Activated CD4-positive, alpha-beta T cell treated with anti-CD3 and anti-CD28 coated beads, Interleukin-2, amount 10 ng/mL, durations not matched to agents 24 days and 14 days (primary cell): ENCODE data around the gene DNASE2B. TPM values are rescaled to one million over a fixed set of nuclear protein-coding genes. Genes with fewer than 3 reads are reported as not detected.

Experiments
- DNase-seq: peaks from one replicate; pipeline ENCODE4 v3.0.0; 2022
- H3K27ac Mint-ChIP-seq: one replicate; pipeline ENCODE4 v1.8.0; 2022; ENCODE audit warnings: mild to moderate bottlenecking, mixed read lengths
- H3K27me3 Mint-ChIP-seq: one replicate; pipeline ENCODE4 v1.8.0; 2022; ENCODE audit warnings: mixed read lengths
- H3K36me3 Mint-ChIP-seq: one replicate; pipeline ENCODE4 v1.8.0; 2022; ENCODE audit warnings: low read depth, mild to moderate bottlenecking, mixed read lengths
- H3K4me1 Mint-ChIP-seq: one replicate; pipeline ENCODE4 v1.8.0; 2021; ENCODE audit warnings: mixed read lengths
- H3K4me3 Mint-ChIP-seq: one replicate; pipeline ENCODE4 v1.8.0; 2022; ENCODE audit warnings: mild to moderate bottlenecking, moderate library complexity, mixed read lengths
- H3K9me3 Mint-ChIP-seq: one replicate; pipeline ENCODE4 v1.8.0; 2021; ENCODE audit warnings: mixed read lengths
- intact Hi-C: fragments of 100-400 bp; cut with micrococcal nuclease; formaldehyde crosslinking; loops from one replicate; pipeline ENCODE4 v1.15.1; 2023
- total RNA-seq: library from RNA; stranded (reverse); gene quantifications from 2 replicates; pipeline ENCODE4 v1.2.3, GENCODE V29; 2022

DNASE2B gene, protein sequence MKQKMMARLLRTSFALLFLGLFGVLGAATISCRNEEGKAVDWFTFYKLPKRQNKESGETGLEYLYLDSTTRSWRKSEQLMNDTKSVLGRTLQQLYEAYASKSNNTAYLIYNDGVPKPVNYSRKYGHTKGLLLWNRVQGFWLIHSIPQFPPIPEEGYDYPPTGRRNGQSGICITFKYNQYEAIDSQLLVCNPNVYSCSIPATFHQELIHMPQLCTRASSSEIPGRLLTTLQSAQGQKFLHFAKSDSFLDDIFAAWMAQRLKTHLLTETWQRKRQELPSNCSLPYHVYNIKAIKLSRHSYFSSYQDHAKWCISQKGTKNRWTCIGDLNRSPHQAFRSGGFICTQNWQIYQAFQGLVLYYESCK
- total RNA-seq = not detected in 2 replicates

DNA sequence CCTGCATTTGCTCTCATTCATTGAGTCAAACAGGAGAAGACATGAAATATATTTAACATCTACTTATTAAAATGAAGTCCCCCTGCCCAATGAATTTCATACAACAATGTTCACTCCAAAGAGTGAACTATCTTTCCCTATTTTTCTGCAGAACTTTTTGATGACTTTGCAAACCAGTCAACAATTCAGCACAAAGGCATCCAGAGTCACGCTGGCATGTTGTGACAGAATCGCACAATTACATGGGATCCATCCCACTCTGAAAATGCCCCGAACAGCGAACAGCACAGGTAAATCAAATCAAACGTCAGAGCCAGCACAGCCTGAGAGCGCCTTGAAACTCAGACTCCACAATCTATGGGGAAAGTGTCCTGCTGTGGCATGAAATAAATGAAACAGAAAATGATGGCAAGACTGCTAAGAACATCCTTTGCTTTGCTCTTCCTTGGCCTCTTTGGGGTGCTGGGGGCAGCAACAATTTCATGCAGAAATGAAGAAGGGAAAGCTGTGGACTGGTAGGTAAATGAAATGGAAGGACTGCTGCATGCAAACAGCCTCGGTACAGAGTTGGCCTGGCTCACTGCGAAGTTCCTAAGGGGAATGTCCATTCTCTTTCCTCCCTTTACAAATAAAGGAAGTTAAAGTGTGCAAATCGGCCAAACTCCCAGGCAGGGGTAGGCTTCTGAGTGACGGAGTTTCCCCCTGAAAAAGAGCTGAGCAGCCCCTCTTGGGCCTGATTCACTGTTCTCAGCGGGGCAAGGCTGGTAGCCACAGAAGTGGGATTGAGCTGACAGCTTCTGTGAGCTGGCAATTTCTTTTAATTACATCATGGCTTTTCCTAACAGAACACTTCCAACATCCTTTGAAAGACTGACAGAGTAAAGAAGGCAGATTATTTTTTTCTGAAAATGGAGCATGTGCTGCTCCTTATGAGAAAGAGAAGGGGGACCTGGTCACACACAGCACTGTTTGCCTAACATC lies at the start of gene DNASE2B:
Gene DNASE2B, plus strand, starts transcription at position 310 of the 981 bp plus-strand sequence. Its CDS starts 81 bp downstream, at position 391.
- H3K27ac Mint-ChIP-seq = no peak within 1 kb of the TSS
- H3K4me1 Mint-ChIP-seq = no peaks in the 10 kb centered on the region
- intact Hi-C loops = no loop called here

DNA sequence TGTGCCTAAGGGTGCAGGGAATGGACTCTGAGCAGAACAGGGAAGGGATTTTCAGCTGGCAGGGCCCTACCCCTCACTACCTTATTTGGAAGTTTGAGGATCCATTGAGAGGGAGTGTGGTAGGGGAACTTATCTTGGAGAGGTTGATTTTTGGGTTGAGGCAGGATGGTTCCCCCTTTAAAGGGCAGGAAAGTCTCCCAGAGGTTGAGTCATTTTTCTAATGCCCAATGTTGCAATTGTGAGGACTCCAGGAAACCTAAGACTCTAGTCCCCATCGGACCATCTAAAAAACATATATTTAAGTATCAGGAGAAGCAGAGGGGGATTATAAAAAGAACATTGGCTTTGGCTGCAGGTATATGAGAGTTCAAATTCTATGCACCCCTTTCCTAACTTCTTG lies 49.5 kb upstream of the DNASE2B start:
- peaks cover 2% of the 10 kb centered on the region for H3K27me3 Mint-ChIP-seq
- no peaks in the 10 kb centered on the region for H3K36me3 Mint-ChIP-seq
- H3K4me1 Mint-ChIP-seq = no peaks in the 10 kb centered on the region
- no peak overlapping the region for H3K4me3 Mint-ChIP-seq
- no peak overlapping the region for H3K27ac Mint-ChIP-seq
- no peaks in the 10 kb centered on the region for H3K9me3 Mint-ChIP-seq
- no peak for DNase-seq
- intact Hi-C loops = no loop called here

More for the DNA sequence above, at the start of gene DNASE2B:
- Mint-ChIP-seq H3K36me3 (no peaks in the 10 kb centered on the region), H3K27me3 (peaks cover 6% of the 10 kb centered on the region), H3K9me3 (no peaks in the 10 kb centered on the region), H3K4me3 (no peak within 1 kb of the TSS)
- peak; percentile 34 for DNase-seq

DNA sequence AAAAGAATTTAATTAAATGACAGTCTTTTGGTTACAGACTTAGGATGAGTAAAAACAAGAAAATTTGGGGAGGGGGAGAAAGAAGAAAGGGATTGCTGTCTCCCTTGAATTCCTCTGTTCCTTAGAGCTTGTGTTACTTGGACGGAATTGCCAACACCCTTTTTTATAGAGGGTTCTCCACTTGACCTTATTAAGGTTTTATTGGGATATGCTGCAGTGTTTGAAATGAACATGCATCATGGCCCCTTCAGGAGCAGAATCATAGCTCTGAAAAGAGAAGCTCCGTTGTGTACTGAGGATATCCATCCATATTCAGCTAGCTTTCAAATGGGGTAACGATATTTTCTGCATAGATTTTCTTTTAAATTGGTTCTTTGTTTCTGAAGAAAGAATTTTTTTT lies 48.2 kb upstream of the DNASE2B start:
- no peaks in the 10 kb centered on the region for H3K9me3 Mint-ChIP-seq
- intact Hi-C loops = no loop called here
- no peak for DNase-seq
- no peaks in the 10 kb centered on the region for H3K4me1 Mint-ChIP-seq
- no peak overlapping the region for H3K4me3 Mint-ChIP-seq
- peaks cover 2% of the 10 kb centered on the region for H3K27me3 Mint-ChIP-seq
- no peaks in the 10 kb centered on the region for H3K36me3 Mint-ChIP-seq
- no peak overlapping the region for H3K27ac Mint-ChIP-seq

DNA sequence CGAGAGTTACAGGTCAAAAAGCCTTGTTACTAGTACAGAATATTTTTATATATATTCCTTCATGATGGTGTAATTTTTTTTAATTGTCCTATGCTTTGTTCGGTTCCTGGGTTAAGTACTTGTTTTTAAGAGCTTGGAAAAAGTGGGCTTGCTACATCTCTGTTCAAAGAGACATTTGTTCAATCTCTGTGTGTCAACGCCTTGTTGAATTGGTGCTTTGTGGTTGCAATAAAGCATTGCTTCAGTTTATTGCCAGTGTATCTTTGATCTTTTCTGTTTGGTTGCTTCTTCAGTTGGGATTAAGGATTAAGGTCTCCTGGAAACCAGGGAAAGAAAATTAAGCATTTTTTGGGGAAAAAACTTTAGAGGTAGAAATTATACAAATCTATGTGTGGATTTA lies 47.7 kb upstream of the DNASE2B start:
- no peak for DNase-seq
- no peaks in the 10 kb centered on the region for H3K4me1 Mint-ChIP-seq
- no peak overlapping the region for H3K4me3 Mint-ChIP-seq
- no peaks in the 10 kb centered on the region for H3K9me3 Mint-ChIP-seq
- peaks cover 2% of the 10 kb centered on the region for H3K27me3 Mint-ChIP-seq
- intact Hi-C loops = no loop called here
- no peaks in the 10 kb centered on the region for H3K36me3 Mint-ChIP-seq
- H3K27ac Mint-ChIP-seq = no peak overlapping the region

DNA sequence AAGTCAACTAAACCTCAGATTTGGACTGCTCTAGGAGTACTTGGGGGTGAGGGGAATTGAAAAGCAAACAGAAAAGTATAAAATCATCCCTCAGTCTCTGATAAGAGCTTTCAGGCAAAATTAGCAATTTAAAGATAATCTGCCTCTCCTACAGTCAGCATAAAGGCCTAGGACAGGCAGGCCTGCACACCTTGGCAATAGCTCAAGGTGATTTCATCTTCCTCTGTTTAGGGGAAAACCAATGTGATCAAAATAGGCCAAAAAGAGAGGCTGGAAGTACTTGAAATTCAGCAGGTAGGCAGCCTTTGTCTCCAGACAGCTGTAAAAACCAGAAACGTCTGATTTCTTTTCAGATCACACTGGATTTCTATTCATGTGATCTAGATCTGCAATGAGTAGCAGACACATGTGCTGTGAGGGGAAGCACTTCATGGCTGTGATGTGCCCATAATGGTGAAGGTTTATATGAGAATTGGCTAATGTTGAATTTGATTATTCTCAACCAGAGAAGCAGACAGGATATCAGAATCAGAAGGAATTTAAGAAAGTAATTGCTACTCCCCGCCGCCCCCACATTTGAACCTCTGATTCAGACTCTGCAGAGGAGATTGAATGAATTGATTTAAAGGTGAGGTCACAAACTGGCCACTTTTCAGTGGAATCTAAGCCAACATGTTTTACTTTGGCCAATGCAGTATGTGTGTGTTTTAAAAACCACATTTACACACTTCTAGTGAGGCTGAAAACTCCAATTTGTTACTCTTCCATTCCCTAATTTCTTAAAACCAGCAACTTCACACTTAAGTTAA lies 45.8 kb upstream of the DNASE2B start:
- no peak for DNase-seq
- H3K27ac Mint-ChIP-seq = no peak overlapping the region

DNA sequence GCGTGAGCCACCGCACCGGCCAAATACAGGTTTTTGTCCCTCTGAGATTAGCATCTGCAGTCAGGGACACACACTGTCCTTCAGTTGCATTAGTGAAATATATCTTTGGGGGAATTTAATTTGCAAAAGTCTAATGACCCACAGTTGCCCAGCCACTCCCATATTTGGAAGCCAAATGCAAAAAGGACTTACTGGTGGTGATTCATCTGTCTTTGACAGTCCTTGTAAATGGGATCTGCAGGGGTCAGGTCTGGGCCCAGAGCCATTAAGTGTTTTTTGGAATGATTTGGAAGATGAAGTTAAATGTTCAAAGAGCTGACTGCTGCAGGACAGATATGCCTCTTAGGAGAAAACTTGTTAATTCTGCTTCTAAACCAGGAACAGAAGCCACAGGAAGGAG lies 44.6 kb upstream of the DNASE2B start:
- no peaks in the 10 kb centered on the region for H3K36me3 Mint-ChIP-seq
- no peak overlapping the region for H3K27ac Mint-ChIP-seq
- no peaks in the 10 kb centered on the region for H3K9me3 Mint-ChIP-seq
- DNase-seq = no peak
- no peak overlapping the region for H3K4me3 Mint-ChIP-seq
- no peaks in the 10 kb centered on the region for H3K27me3 Mint-ChIP-seq
- intact Hi-C loops = no loop called here
- no peaks in the 10 kb centered on the region for H3K4me1 Mint-ChIP-seq

More for the DNA sequence above, 45.8 kb upstream of the DNASE2B start:
- intact Hi-C loops = no loop called here
- H3K9me3 Mint-ChIP-seq = no peaks in the 10 kb centered on the region
- peaks cover 2% of the 10 kb centered on the region for H3K27me3 Mint-ChIP-seq
- no peaks in the 10 kb centered on the region for H3K36me3 Mint-ChIP-seq
- H3K4me3 Mint-ChIP-seq = no peak overlapping the region
- no peaks in the 10 kb centered on the region for H3K4me1 Mint-ChIP-seq

DNA sequence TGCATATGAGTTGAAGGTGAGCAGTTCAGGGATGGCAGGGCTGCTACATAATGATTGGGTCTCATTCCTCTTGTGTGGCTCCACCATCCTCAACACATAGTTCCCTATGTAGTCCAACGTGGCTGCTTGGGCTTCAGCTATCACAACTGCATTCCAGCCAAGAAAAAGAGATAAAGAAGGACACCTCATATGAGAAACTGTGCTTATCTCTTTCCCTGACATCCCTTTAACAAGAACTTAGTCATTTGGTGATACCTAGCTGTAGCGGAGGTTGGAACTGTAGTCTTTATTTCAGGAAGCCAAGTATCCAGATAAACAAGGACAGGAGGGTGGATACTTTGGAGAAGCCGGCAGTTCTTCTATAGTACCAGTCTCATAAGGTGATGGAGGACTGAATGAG lies 42.7 kb upstream of the DNASE2B start:
- H3K36me3 Mint-ChIP-seq = no peaks in the 10 kb centered on the region

DNA sequence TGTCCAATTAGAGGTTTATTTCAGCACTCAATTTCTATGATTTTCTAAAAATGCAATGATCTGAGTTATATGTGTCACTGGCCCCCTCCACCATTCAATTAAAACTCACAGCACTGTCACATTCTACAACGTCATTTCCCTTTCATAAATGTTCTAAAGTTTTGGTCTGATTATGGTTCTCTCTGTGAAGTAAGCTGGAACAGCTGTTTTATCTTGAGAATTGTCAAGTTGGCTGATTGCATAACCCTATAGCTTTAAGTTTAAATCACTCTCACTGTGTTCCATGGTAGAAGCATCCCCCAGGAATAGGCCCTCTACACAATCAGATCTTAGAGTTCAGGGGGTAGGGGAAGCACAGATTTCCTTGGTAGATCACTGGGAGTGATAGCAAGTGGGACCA lies 41.4 kb upstream of the DNASE2B start:
- Mint-ChIP-seq H3K4me1 (no peaks in the 10 kb centered on the region), H3K4me3 (no peak overlapping the region), H3K36me3 (no peaks in the 10 kb centered on the region), H3K27me3 (no peaks in the 10 kb centered on the region), H3K9me3 (no peaks in the 10 kb centered on the region), H3K27ac (no peak overlapping the region)
- intact Hi-C loops = no loop called here
- no peak for DNase-seq

More for the DNA sequence above, 42.7 kb upstream of the DNASE2B start:
- Mint-ChIP-seq H3K27me3 (no peaks in the 10 kb centered on the region), H3K4me3 (no peak overlapping the region), H3K9me3 (no peaks in the 10 kb centered on the region), H3K27ac (no peak overlapping the region), H3K4me1 (no peaks in the 10 kb centered on the region)
- intact Hi-C loops = no loop called here
- DNase-seq = no peak

DNA sequence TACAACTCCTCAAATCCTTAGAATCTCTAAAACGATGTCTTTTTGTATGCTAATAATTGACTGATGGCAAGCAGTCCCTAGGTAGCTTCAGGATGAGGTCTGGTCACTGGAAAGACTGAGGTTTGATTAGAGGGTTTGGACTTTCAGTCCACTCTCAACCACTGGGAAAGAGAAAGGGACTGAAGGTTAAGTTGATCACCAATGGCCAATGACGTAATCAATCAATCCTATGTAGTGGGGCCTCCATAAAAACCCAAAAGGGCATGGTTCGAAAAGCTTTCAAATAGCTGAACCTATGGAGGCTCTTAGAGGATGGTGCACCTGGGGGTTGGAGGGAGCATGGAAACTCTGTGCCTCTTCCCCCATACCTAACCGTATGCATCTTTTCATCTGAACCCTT lies 39.6 kb upstream of the DNASE2B start:
- no peaks in the 10 kb centered on the region for H3K36me3 Mint-ChIP-seq
- H3K27me3 Mint-ChIP-seq = no peaks in the 10 kb centered on the region
- no peak overlapping the region for H3K4me3 Mint-ChIP-seq
- H3K9me3 Mint-ChIP-seq = no peaks in the 10 kb centered on the region
- intact Hi-C loops = no loop called here
- no peak for DNase-seq
- H3K27ac Mint-ChIP-seq = no peak overlapping the region
- no peaks in the 10 kb centered on the region for H3K4me1 Mint-ChIP-seq

DNA sequence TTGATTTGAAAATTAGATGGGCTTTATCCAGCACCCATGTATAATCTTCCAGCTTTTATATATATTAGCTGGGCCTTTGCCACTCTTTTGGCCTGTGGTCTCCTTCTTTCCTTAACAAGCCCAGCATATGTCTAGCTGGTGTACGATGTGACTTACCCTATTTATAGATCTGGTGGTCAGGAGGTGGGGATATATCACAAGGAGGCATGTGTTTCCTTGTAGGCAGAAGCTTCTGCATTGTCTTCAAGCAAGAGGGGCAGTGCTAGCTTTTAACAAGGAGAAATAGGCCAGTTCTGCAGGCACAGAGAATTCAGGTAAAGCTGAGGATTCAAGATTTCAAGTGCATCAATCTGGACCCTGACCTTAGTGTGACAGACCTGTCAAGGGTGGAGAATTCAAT lies 38.0 kb upstream of the DNASE2B start:
- Mint-ChIP-seq H3K27me3 (no peaks in the 10 kb centered on the region), H3K36me3 (no peaks in the 10 kb centered on the region), H3K4me1 (peaks cover 1% of the 10 kb centered on the region), H3K4me3 (no peak overlapping the region), H3K27ac (no peak overlapping the region), H3K9me3 (no peaks in the 10 kb centered on the region)
- DNase-seq = no peak
- intact Hi-C loops = no loop called here

DNA sequence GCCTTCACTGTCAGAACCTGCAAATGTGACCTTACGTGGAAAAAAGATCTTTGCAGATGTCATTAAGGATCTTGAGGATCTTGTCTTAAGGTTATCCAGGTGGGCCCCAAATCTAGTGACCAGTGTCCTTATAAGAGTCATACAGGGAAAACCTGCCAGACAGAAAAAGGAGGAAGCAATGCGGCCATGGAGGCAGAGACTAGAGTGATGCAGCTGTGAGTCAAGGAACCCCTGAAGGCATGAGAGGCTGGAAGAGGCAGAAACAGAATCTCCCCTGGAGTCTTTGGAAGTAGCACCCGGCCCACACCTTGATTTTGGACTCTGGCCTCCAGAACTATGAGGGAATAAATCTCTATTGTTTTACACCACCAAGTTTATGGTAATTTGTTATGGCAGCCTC lies 36.5 kb upstream of the DNASE2B start:
- no peak for DNase-seq
- H3K4me3 Mint-ChIP-seq = no peak overlapping the region
- H3K27ac Mint-ChIP-seq = no peak overlapping the region
- H3K36me3 Mint-ChIP-seq = no peaks in the 10 kb centered on the region
- H3K9me3 Mint-ChIP-seq = no peaks in the 10 kb centered on the region
- H3K4me1 Mint-ChIP-seq = peaks cover 7% of the 10 kb centered on the region
- H3K27me3 Mint-ChIP-seq = no peaks in the 10 kb centered on the region
- intact Hi-C loops = no loop called here

DNA sequence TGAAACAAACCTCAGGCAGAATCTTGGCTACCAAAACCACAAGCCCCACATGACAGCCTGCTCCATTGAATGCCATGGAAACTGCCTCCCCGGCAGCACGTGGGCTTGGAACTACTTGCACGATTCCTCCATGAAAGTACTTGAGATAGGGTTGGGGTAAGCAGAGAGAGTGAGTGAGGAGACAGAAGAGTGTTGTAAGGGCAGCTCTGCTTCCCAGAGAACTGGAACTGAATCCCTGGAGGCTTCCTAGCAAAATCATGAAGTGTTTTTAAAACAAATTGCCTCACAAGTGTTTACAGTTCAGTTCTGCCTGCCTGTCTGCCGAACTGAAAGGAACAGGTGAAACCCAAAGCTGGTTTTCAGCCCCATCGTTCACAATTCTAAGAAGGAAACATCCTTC lies 35.3 kb upstream of the DNASE2B start:
- Mint-ChIP-seq H3K27ac (no peak overlapping the region), H3K9me3 (peaks cover 5% of the 10 kb centered on the region)

DNA sequence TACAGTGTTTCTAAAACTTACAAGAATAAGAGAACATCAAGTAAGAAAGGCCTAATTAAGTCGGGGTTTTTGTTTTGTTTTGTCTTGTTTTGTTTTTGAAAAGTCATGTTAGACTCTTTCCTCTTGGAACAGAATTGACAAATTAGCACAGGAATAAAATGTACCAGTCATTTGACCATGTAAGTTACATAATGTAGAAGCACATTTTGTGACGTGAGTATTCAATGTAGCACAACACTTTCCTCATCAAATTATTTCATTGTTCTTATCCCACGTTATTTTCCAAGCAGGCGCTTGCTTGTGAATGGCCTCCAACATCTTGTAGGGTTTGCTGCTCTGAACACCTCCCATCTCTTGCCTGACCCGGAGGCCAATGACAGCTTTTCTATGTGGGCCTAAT lies 34.7 kb upstream of the DNASE2B start:
- Mint-ChIP-seq H3K27ac (no peak overlapping the region), H3K4me3 (no peak overlapping the region), H3K36me3 (no peaks in the 10 kb centered on the region), H3K27me3 (no peaks in the 10 kb centered on the region), H3K4me1 (peaks cover 7% of the 10 kb centered on the region), H3K9me3 (peaks cover 7% of the 10 kb centered on the region)
- DNase-seq = no peak
- intact Hi-C loops = no loop called here

More for the DNA sequence above, 35.3 kb upstream of the DNASE2B start:
- intact Hi-C loops = no loop called here
- Mint-ChIP-seq H3K36me3 (no peaks in the 10 kb centered on the region), H3K4me3 (no peak overlapping the region), H3K4me1 (peaks cover 7% of the 10 kb centered on the region), H3K27me3 (no peaks in the 10 kb centered on the region)
- DNase-seq = no peak
